LNCaP clone FGC (cell line): ENCODE results near the gene KCNH2.

Source experiments
- DNase-seq: peaks from one replicate; pipeline ENCODE4 v3.0.0-alpha.2; 2011; ENCODE audit warnings: low read depth
- H3K4me3 ChIP-seq: 2 replicates; pipeline ENCODE4 v1.5.1; 2011; ENCODE audit warnings: mild to moderate bottlenecking, low read depth, low read length, control low read depth
- TF ChIP-seq, protein P1 (sequence below): IDR thresholded peaks from 2 replicates; pipeline ENCODE4 v1.5.1; 2012; ENCODE audit warnings: mild to moderate bottlenecking; ENCODE audit not compliant: control insufficient read depth, insufficient read depth; ENCODE audit errors: extremely low read depth

The KCNH2 gene

DNA sequence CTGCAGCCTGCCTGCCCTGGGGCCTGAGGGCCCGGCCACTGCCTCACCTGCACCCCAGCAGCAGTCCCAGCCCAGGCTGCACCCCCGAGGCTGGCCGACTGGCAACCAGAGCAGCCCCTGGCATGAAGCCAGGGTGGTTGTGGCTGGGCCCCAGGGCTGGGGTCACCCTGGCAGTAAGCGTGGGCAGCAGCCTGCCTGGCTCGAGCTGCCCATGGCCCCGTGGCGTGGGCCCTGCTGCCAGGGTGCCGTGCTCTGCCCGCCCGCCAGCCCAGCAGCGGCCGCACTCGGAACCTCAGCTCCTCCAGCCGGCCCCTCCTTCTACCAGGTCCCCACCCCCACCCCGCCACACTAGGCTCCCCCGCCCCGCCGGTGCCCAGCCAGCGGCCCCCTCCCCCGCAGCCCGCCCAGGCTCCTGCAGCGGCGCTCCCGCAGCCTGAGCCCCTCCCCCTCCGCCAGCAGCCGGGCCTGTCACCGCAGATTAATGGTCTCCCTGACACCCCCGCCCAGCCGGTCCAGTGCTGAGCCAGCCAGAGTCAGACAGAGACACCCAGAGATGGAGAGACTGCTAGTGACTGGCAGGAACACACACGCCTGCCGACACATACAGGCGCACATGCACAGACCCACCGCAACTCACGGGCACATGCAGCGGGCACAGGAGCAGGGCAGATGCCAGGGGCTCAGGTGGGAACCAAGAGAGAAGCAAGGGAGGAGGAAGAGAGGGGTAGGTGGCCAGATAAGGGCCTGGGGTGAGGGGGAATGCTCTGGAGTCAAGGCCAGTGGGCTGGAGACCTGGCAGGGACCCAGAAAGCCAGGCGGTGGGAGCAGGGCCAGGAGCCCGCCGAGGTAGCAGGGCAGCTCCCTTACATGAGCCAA lies 22.4 kb downstream of the KCNH2 start:
- DNase-seq, result no peak
- no peak overlapping the region for H3K4me3 ChIP-seq
- TF ChIP-seq, protein P1, sequence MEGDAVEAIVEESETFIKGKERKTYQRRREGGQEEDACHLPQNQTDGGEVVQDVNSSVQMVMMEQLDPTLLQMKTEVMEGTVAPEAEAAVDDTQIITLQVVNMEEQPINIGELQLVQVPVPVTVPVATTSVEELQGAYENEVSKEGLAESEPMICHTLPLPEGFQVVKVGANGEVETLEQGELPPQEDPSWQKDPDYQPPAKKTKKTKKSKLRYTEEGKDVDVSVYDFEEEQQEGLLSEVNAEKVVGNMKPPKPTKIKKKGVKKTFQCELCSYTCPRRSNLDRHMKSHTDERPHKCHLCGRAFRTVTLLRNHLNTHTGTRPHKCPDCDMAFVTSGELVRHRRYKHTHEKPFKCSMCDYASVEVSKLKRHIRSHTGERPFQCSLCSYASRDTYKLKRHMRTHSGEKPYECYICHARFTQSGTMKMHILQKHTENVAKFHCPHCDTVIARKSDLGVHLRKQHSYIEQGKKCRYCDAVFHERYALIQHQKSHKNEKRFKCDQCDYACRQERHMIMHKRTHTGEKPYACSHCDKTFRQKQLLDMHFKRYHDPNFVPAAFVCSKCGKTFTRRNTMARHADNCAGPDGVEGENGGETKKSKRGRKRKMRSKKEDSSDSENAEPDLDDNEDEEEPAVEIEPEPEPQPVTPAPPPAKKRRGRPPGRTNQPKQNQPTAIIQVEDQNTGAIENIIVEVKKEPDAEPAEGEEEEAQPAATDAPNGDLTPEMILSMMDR, result no peak

DNA sequence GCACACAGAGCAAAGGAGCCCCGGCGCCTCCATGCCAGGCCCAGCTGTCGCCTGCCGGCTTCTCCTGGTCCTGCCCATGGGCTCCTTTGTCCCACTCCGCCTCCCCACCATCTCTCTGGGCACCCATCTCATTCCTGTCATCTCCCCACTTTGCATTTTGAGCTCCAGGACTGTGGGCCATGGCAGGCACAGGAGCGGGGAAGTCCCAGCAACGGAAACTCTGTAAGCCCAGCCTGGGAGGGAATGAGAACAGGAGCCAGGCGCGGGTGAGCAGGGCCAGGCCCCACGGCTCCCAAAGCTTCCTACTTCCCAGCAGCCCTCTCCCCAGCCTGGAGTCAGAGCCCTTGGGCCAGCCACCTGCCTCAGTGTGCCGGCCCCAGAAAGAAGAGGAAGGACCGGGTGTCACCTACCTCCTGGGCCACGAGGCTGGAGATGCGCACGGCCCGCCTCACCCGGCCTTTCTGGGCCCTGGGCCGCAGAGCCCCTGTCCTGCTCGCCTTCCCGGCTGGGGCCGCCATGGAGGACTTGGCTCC lies 23.1 kb downstream of the KCNH2 start:
- no peak overlapping the region for H3K4me3 ChIP-seq
- no peak for DNase-seq
- TF ChIP-seq, protein P1, result no peak

DNA sequence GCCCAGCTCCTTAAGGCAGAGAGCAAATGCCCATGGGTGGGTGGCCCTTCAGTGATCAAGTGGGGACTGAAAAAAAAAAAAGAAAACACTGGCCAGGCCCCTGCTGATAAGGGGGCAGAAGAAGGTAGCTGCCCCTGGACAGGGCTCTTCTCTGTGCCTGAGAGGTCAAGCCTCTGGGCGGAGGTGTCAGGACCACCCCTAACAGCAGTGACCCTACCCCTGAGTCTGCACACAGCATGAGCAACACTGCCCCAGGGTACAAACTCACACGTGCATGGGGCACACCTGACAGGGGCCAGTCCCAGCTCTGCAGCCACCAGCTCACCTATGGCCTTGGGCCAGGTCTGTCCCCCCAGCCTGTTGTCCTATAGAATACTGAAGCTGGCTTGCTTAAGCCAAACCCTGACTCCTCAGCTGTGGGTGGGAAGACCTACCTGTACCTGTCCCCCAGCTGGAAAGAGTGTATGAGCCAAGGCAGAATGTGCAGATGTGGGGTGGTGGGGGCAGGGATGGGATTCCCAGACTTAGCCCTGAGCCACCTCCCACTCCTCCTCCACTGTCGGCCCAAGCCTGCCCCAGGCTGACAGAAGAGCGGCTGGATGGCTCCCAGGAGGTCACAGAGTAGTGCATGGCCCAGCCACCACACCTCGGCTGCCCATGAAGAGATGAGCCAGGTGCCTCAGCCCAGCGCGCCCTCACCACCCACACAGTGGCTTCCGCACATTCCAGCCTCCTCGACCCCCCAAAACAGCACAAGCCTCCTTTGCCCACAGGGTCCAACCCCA lies 23.7 kb downstream of the KCNH2 start:
- TF ChIP-seq, protein P1, result no peak
- DNase-seq, result no peak
- no peak overlapping the region for H3K4me3 ChIP-seq

DNA sequence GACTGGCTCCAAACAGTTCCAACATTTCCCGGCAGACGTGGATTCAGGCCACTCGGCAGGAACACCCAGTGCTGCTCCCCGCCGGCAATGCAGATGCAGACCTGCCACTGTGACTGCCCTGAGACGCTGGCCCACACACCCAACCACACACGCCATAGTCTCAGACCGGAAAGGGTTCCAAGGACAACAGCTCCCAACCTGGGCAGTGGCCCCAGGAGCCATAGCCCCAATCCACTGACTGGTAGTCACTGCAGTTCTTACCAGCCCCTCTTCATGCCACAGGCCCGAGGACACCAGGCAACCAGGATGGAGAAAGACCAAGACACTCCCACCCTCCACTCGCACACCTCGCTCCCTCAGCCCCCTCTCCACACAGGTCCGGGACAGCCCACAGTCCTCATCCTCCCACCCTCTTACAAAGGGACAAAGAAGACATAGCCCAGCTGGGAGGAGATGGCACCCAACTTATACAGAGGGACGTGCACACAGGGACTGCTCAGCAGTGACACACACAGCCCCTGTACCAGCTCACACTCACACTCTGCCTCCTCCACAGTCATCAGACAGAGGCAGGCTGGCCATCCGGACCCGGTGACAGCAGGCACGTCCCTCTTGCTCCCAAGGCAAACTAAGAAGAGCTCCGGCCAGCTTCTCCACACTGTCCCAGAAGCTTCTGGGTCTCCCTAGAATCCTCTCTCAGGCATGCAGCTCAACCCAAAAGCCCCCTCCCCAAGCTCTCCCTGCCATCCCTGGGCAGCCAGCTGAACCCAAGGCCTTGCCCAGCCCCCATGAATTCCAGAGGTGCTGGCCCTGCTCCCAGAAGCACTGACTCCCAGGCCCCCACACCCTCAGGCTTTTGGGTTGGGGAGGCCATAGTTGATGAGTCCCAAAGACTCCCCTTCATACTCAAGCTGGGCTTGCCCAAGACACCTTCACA lies 24.8 kb downstream of the KCNH2 start:
- TF ChIP-seq, protein P1, result no peak
- no peak overlapping the region for H3K4me3 ChIP-seq
- DNase-seq, result no peak

DNA sequence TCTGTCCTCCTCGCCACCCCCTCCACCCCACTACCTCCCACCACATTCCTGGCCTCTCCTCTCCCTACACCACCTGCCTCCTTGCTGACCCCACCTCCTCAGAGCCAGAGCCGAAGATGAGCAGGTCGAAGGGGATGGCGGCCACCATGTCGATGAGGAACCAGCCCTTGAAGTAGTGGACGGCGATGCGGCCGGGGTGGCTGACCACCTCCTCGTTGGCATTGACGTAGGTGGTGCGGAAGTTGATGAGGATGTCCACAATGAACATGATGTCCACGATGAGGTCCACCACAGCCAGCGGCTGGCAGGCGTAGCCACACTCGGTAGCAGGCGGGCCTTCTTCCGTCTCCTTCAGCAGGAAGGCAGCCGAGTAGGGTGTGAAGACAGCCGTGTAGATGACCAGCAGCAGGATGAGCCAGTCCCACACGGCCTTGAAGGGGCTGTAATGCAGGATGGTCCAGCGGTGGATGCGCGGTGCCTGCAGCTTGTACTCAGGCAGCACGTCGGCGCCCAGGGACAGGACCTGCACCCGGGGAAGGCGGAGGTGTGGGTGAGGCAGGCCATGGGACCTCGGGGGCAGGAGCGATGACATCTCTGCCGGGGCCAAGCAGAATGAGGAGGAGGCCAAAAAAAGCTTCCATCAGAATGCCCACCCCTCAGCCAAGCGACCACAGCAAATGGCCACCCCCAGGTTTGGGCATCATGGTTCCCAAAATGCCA lies 25.6 kb downstream of the KCNH2 start:
- TF ChIP-seq, protein P1, result no peak
- H3K4me3 ChIP-seq, result no peak overlapping the region
- no peak for DNase-seq

DNA sequence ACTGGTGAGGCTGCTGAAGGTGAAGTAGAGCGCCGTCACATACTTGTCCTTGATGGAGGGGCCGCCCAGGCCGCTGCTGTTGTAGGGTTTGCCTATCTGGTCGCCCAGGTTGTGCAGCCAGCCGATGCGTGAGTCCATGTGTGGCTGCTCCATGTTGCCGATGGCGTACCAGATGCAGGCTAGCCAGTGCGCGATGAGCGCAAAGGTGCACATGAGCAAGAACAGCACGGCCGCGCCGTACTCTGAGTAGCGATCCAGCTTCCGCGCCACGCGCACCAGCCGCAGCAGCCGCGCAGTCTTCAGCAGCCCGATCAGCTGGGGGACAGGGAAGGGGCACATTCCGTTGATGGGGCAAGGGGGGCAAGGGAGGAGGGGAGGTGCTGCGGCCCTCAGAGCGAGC lies 26.6 kb downstream of the KCNH2 start:
- DNase-seq, result no peak
- TF ChIP-seq, protein P1, result no peak

More for the DNA sequence above, 26.6 kb downstream of the KCNH2 start:
- no peak overlapping the region for H3K4me3 ChIP-seq
